ENCODE measurements around the gene CBL. TPM values are rescaled to one million over a fixed set of nuclear protein-coding genes. Genes with fewer than 3 reads are reported as not detected.
"Not testable (repeated sequence)": the region's sequence is repeated elsewhere in the genome, so short reads cannot be mapped to it uniquely, and the experiment has no call there.

CBL gene
- total RNA-seq, 1 donor = 20.7 TPM

DNA sequence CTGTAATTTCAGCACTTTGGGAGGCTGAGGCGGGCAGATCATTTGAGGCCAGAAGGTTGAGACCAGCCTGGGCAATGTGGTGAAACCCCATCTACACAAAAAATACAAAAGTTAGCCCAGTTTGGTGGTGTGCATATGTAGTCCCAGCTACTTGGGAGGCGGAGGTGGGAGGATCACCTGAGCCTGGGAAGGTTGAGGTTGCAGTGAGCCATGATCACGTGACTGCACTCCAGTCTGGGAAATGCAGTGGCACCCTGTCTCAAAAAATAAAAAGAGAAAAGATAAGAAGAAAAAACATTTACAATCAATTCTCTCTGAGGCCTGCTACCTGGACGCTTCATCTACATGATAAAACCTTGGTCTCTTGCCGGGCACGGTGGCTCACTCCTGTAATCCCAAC is 7.2 kb upstream of the CBL start:
- TF ChIP-seq CTCF (IDR thresholded peaks at IDR 0.05; ENCODE audit: insufficient read depth, low read depth, low read length) = no peak
- H3K4me3 ChIP-seq (ENCODE audit: low read depth, low read length) = no peak overlapping the region
- DNase-seq (ENCODE audit: low read depth) = no peak

GRCh38 chr11:119201236-119201635 is 4.9 kb upstream of the CBL start:
- not testable (repeated sequence) for DNase-seq (ENCODE audit: low read depth); H3K4me3 ChIP-seq (ENCODE audit: low read depth, low read length)

- TF ChIP-seq CTCF (IDR thresholded peaks at IDR 0.05; ENCODE audit: insufficient read depth, low read depth, low read length) = no peak
- no peak for DNase-seq (ENCODE audit: low read depth)
- no peak overlapping the region for H3K4me3 ChIP-seq (ENCODE audit: low read depth, low read length)
Observed at GRCh38 chr11:119202554-119202953, 3.6 kb upstream of the CBL start.

GRCh38 chr11:119204066-119204465 is 2.1 kb upstream of the CBL start:
- DNase-seq (ENCODE audit: low read depth) = no peak
- H3K4me3 ChIP-seq (ENCODE audit: low read depth, low read length) = no peak overlapping the region
- TF ChIP-seq CTCF (IDR thresholded peaks at IDR 0.05; ENCODE audit: insufficient read depth, low read depth, low read length) = no peak

GRCh38 chr11:119205080-119205479 is 1.1 kb upstream of the CBL start:
- H3K4me3 ChIP-seq (ENCODE audit: low read depth, low read length) = no peak overlapping the region
- no peak for DNase-seq (ENCODE audit: low read depth)
- TF ChIP-seq CTCF (IDR thresholded peaks at IDR 0.05; ENCODE audit: insufficient read depth, low read depth, low read length) = no peak

DNA sequence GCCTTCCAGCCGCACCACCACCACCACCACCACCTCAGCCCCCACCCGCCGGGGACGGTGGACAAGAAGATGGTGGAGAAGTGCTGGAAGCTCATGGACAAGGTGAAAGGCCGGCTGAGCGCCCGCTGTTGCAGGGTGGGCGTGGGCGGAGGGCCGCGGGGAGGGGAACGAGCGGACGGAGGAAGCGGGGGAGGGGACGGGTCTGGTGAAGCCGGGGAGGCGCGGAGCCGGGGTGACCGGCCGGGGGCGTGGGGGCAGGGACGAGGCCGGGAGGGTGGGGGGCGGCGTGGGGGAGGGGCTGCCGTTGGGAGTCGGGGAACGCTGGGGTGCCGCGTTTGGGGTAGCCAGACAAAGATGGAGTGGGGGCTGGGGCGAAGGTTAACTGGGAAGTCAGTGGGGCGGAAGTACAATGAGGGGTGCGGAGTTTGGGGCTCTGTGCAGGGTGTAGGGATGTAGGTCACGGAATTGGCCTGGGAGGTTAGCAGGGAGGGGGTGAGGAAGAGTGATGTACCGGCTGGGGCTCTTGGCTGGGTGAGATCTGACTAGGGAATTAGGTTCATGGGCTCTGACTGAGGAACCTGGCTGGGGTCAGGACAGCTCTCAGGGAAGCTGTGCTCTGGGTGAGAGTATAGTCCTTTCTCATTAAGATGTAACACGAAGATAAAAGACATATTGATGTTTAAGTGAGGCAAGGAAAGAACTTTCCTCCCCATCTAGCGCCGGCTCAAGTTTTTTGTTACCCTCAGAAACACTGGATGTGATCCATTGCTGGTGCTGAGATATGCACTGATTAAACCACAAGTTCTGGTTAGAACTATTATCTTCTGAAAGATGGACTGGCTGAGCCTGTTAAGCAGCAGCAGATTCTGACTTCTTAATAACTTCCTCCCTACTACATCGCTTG is 624 bp downstream of the CBL start:
- peak; percentile 30 for DNase-seq (ENCODE audit: low read depth)
- H3K4me3 ChIP-seq (ENCODE audit: low read depth, low read length) = peak overlapping the region; percentile 95
- TF ChIP-seq CTCF (IDR thresholded peaks at IDR 0.05; ENCODE audit: insufficient read depth, low read depth, low read length) = no peak

- peak overlapping the region; percentile 95 for H3K4me3 ChIP-seq (ENCODE audit: low read depth, low read length)
- no peak for TF ChIP-seq CTCF (IDR thresholded peaks at IDR 0.05; ENCODE audit: insufficient read depth, low read depth, low read length)
- no peak for DNase-seq (ENCODE audit: low read depth)
Observed at GRCh38 chr11:119207415-119207960, 1.3 kb downstream of the CBL start.

Data from fibroblast of villous mesenchyme (primary cell).